Esophagus muscularis mucosa (tissue), 4 donors: ENCODE measurements around the gene PEX7. TPM values are rescaled to one million over a fixed set of nuclear protein-coding genes. Genes with fewer than 3 reads are reported as not detected.

Experiments used
- DNase-seq: peaks from one replicate; pipeline ENCODE4 v3.0.0-alpha.2; 2017; ENCODE audit errors: extremely low spot score
- H3K27ac ChIP-seq, 4 donors: fragments of 200-600 bp; sonication (generic); replicated peaks in 1 of 4; 1 replicate in 3 of 4; 2 replicates in 1 of 4; pipeline ENCODE4 v1.5.1; 2016 to 2019; ENCODE audit warnings: mild to moderate bottlenecking in 1 of 4
- H3K27me3 ChIP-seq, 4 donors: fragments of 200-600 bp; sonication (generic); one replicate each; pipeline versions ENCODE4 v1.5.1 to v1.6.0; 2016 to 2019
- H3K36me3 ChIP-seq, 4 donors: fragments of 200-600 bp; sonication (generic); one replicate each; pipeline ENCODE4 v1.5.1; 2016 to 2019
- H3K4me1 ChIP-seq, 4 donors: fragments of 200-600 bp; sonication (generic); one replicate each; pipeline ENCODE4 v1.5.1; 2016 to 2019
- H3K4me3 ChIP-seq, 4 donors: fragments of 200-600 bp; sonication (generic); 1 replicate in 2 of 4; 2 replicates in 2 of 4; pipeline ENCODE4 v1.5.1; 2016 to 2019; ENCODE audit warnings: mild to moderate bottlenecking in 4 of 4, moderate library complexity in 1 of 4
- H3K9me3 ChIP-seq, 4 donors: fragments of 200-600 bp; sonication (generic); 1 replicate in 3 of 4; 2 replicates in 1 of 4; pipeline ENCODE4 v1.5.1; 2016 to 2019
- CTCF ChIP-seq, 3 experiments: fragments of 200-600 bp in 2 of 3; fragments of 450-650 bp in 1 of 3; sonication (generic) in 2 of 3; IDR thresholded peaks; one replicate each; pipeline ENCODE4 v1.5.1; 2017 to 2019; ENCODE audit warnings: antibody characterized with exemption in 3 of 3, mild to moderate bottlenecking in 2 of 3, moderate library complexity in 1 of 3
- EP300 ChIP-seq: sonication (generic); formaldehyde crosslinking; IDR thresholded peaks from one replicate; pipeline ENCODE4 v1.6.1; 2017; ENCODE audit warnings: antibody characterized with exemption
- POLR2A ChIP-seq: fragments of 450-650 bp; IDR thresholded peaks from one replicate; pipeline ENCODE4 v1.6.1; 2017; ENCODE audit warnings: antibody characterized with exemption, moderate library complexity, mild to moderate bottlenecking, low read depth
- POLR2AphosphoS5 ChIP-seq, 2 donors: sonication (generic); formaldehyde crosslinking; IDR thresholded peaks; one replicate each; pipeline ENCODE4 v1.6.1; 2017; ENCODE audit warnings: antibody characterized with exemption in 2 of 2
- WGBS: methylation state at CpG from one replicate; pipeline ENCODE4 v1.1.5; 2018; 5-methylcytosine and 5-hydroxymethylcytosine counted together
- intact Hi-C: fragments of 100-400 bp; cut with DNase I; formaldehyde crosslinking; loops from one replicate; pipeline ENCODE4 v1.15.1; 2023
- total RNA-seq, 4 donors: library from RNA; depleted of rRNA; stranded (reverse); fragments of >200 nt; gene quantifications; one replicate each; pipeline versions ENCODE4 v1.1.0 to v1.2.1, GENCODE V29; 2016

Gene PEX7
- total RNA-seq, 4 donors from 2014 or later: 4.1 to 9.5 (median 5.6) TPM

- no peaks in the 10 kb centered on the region for H3K36me3 ChIP-seq
- H3K27ac ChIP-seq: no peak overlapping the region
- H3K27me3 ChIP-seq: no peaks in the 10 kb centered on the region
- H3K4me1 ChIP-seq: no peaks in the 10 kb centered on the region
- H3K9me3 ChIP-seq: no peaks in the 10 kb centered on the region
- DNase-seq: no peak
- 99% methylated on average over 4 of the region's 4 CpGs for WGBS
- intact Hi-C loops: no loop called here
- no peak overlapping the region for H3K4me3 ChIP-seq
- TF ChIP-seq POLR2A: no peak
- TF ChIP-seq POLR2AphosphoS5 (IDR thresholded peaks at IDR 0.05): no peak
- no peak for TF ChIP-seq EP300
- no peak for TF ChIP-seq CTCF (IDR thresholded peaks at IDR 0.05)
Observed at GRCh38 chr6:136880748-136881460, 58.5 kb downstream of the PEX7 start.

GRCh38 chr6:136886091-136886490 lies 63.7 kb downstream of the PEX7 start:
- Histone ChIP-seq H3K27ac (no peak overlapping the region), H3K4me1 (no peaks in the 10 kb centered on the region), H3K36me3 (no peaks in the 10 kb centered on the region), H3K9me3 (no peaks in the 10 kb centered on the region), H3K27me3 (no peaks in the 10 kb centered on the region), H3K4me3 (no peak overlapping the region)
- 80% methylated on average over 3 of the region's 3 CpGs for WGBS
- no peak for DNase-seq
- intact Hi-C loops: no loop called here
- no peak for TF ChIP-seq CTCF (IDR thresholded peaks at IDR 0.05)
- no peak for TF ChIP-seq EP300
- TF ChIP-seq POLR2AphosphoS5 (IDR thresholded peaks at IDR 0.05): no peak
- no peak for TF ChIP-seq POLR2A

GRCh38 chr6:136887953-136888352 lies 65.6 kb downstream of the PEX7 start:
- H3K4me3 ChIP-seq: no peak overlapping the region
- H3K36me3 ChIP-seq: no peaks in the 10 kb centered on the region
- intact Hi-C loops: no loop called here
- 14% methylated on average over 1 of the region's 1 CpG for WGBS
- H3K9me3 ChIP-seq: no peaks in the 10 kb centered on the region
- H3K27ac ChIP-seq: no peak overlapping the region
- no peak for TF ChIP-seq POLR2AphosphoS5 (IDR thresholded peaks at IDR 0.05)
- TF ChIP-seq POLR2A: no peak
- no peak for TF ChIP-seq EP300
- no peak for TF ChIP-seq CTCF (IDR thresholded peaks at IDR 0.05)
- no peak for DNase-seq
- no peaks in the 10 kb centered on the region for H3K4me1 ChIP-seq
- no peaks in the 10 kb centered on the region for H3K27me3 ChIP-seq

- Histone ChIP-seq H3K4me3 (no peak overlapping the region), H3K27me3 (no peaks in the 10 kb centered on the region), H3K9me3 (no peaks in the 10 kb centered on the region), H3K36me3 (no peaks in the 10 kb centered on the region), H3K27ac (no peak overlapping the region), H3K4me1 (no peaks in the 10 kb centered on the region)
- no peak for TF ChIP-seq POLR2AphosphoS5 (IDR thresholded peaks at IDR 0.05)
- TF ChIP-seq POLR2A: no peak
- TF ChIP-seq EP300: no peak
- TF ChIP-seq CTCF (IDR thresholded peaks at IDR 0.05): no peak
- intact Hi-C loops: no loop called here
- no peak for DNase-seq
- WGBS: 70% methylated on average over 6 of the region's 6 CpGs
Observed at GRCh38 chr6:136889271-136890193, 67.1 kb downstream of the PEX7 start.
